ENCODE measurements around the gene MANEAL.

The MANEAL gene

GRCh38 chr1:37776946-37777516 is 16.6 kb upstream of the MANEAL start:
- no peak for TF ChIP-seq GABPA (IDR thresholded peaks at IDR 0.05; ENCODE audit: low read depth)
- no peak for TF ChIP-seq POLR2AphosphoS5 (IDR thresholded peaks at IDR 0.05; ENCODE audit: low read depth)
- no peak for TF ChIP-seq SPI1 (IDR thresholded peaks at IDR 0.05; ENCODE audit: borderline replicate concordance, low read depth)
- TF ChIP-seq CTCF (IDR thresholded peaks at IDR 0.05; ENCODE audit: insufficient read depth, low read length) = no peak
- Histone ChIP-seq H3K27me3 (ENCODE audit: insufficient read depth, poor library complexity, severe bottlenecking) (peaks cover 2% of the 10 kb centered on the region), H3K4me3 (replicated peaks; ENCODE audit: insufficient read depth, low read length) (no peak overlapping the region), H3K27ac (replicated peaks) (no peak overlapping the region)
- no peak for DNase-seq (ENCODE audit: low read depth in 1 of 2, low spot score in 1 of 2)

- DNase-seq (ENCODE audit: low read depth in 1 of 2, low spot score in 1 of 2) = no peak
- TF ChIP-seq REST (IDR thresholded peaks at IDR 0.05; ENCODE audit: insufficient replicate concordance, low read depth) (no peak), POLR2AphosphoS5 (IDR thresholded peaks at IDR 0.05; ENCODE audit: low read depth) (no peak), CTCF (IDR thresholded peaks at IDR 0.05; ENCODE audit: insufficient read depth, low read length) (no peak), SPI1 (IDR thresholded peaks at IDR 0.05; ENCODE audit: borderline replicate concordance, low read depth) (no peak), GABPA (IDR thresholded peaks at IDR 0.05; ENCODE audit: low read depth) (no peak)
- no peak overlapping the region for H3K27ac ChIP-seq (replicated peaks)
- H3K27me3 ChIP-seq (ENCODE audit: insufficient read depth, poor library complexity, severe bottlenecking) = peaks cover 2% of the 10 kb centered on the region
- no peak overlapping the region for H3K4me3 ChIP-seq (replicated peaks; ENCODE audit: insufficient read depth, low read length)
Measured at GRCh38 chr1:37778654-37779053, 15.0 kb upstream of the MANEAL start.

- Histone ChIP-seq H3K27ac (replicated peaks) (no peak overlapping the region), H3K27me3 (ENCODE audit: insufficient read depth, poor library complexity, severe bottlenecking) (peaks cover 6% of the 10 kb centered on the region), H3K4me3 (replicated peaks; ENCODE audit: insufficient read depth, low read length) (no peak overlapping the region)
- DNase-seq (ENCODE audit: low read depth in 1 of 2, low spot score in 1 of 2) = no peak
- TF ChIP-seq GABPA (IDR thresholded peaks at IDR 0.05; ENCODE audit: low read depth) = no peak
- no peak for TF ChIP-seq POLR2AphosphoS5 (IDR thresholded peaks at IDR 0.05; ENCODE audit: low read depth)
- TF ChIP-seq CTCF (IDR thresholded peaks at IDR 0.05; ENCODE audit: insufficient read depth, low read length) = no peak
- no peak for TF ChIP-seq REST (IDR thresholded peaks at IDR 0.05; ENCODE audit: insufficient replicate concordance, low read depth)
- TF ChIP-seq SPI1 (IDR thresholded peaks at IDR 0.05; ENCODE audit: borderline replicate concordance, low read depth) = no peak
Measured at GRCh38 chr1:37782491-37782890, 11.2 kb upstream of the MANEAL start.
